K562 (cell line): ENCODE data around the gene SYNPO. TPM values are rescaled to one million over a fixed set of nuclear protein-coding genes. Genes with fewer than 3 reads are reported as not detected.

Source experiments
- ATAC-seq: fragments of 200-7000 bp; cut with Tn5 transposase; 3 replicates; pipeline ENCODE4 v1.9.1; 2020; ENCODE audit warnings: moderate library complexity
- BruUV-seq: library from RNA; stranded (reverse); fragments of 400-500 nt; replicated peaks from 2 replicates; lab custom pipeline; 2021; lab: Mats Ljungman, UMichigan
- CTCF ChIA-PET: fragments of 300-600 bp; formaldehyde crosslinking; extraction: SDS; loops from one replicate; lab custom pipeline; 2021; ENCODE audit warnings: low intra/inter-chr PET ratio; lab: Yijun Ruan, JAX
- POLR2A ChIA-PET: fragments of 300-600, 350-650 bp; sonication (Branson Sonifier 250); formaldehyde crosslinking; extraction: SDS; loops from one replicate; lab custom pipeline; 2021; ENCODE audit warnings: antibody characterized with exemption, inconsistent platforms; lab: Yijun Ruan, JAX
- DNase-seq, 4 experiments: peaks; one replicate each; pipeline versions ENCODE4 v3.0.0 to v3.0.0-alpha.2; 2011 to 2018; ENCODE audit warnings: low spot score in 3 of 4, mixed read lengths in 3 of 4; ENCODE audit errors: extremely low read depth in 1 of 4
- FAIRE-seq: peaks from 2 replicates; lab custom pipeline; 2011; peaks lifted over from hg19 to GRCh38; lab: Jason Lieb, UNC
- H2AFZ ChIP-seq: 2 replicates; pipeline ENCODE4 v1.6.0; 2011; ENCODE audit warnings: low read depth, low read length, control low read depth, inconsistent platforms
- H3K27ac ChIP-seq: fragments of 200-600 bp; 3 replicates; pipeline ENCODE4 v1.8.0; 2011; ENCODE audit warnings: low read depth, mild to moderate bottlenecking, control low read depth, inconsistent platforms, low read length, moderate library complexity, mixed read lengths; ENCODE audit errors: extremely low read depth
- H3K27me3 ChIP-seq, 2 experiments: fragments of 300-600 bp in 1 of 2; 2 replicates in 1 of 2; 3 replicates in 1 of 2; pipeline versions ENCODE4 v1.6.0 to v1.8.0; 2011; ENCODE audit warnings: inconsistent platforms in 2 of 2, low read length in 2 of 2, mild to moderate bottlenecking in 1 of 2, mixed read lengths in 1 of 2, moderate library complexity in 1 of 2; ENCODE audit not compliant: control insufficient read depth in 2 of 2, insufficient read depth in 2 of 2
- H3K36me3 ChIP-seq: fragments of 300-600 bp; 3 replicates; pipeline ENCODE4 v1.8.0; 2011; ENCODE audit warnings: mild to moderate bottlenecking, low read length, inconsistent platforms; ENCODE audit not compliant: control insufficient read depth, insufficient read depth
- H3K4me1 ChIP-seq, 2 experiments: fragments of 200-600 bp in 1 of 2; replicated peaks in 1 of 2; 2 replicates in 1 of 2; 3 replicates in 1 of 2; pipeline versions ENCODE4 v1.5.1 to v1.8.0; 2011; ENCODE audit warnings: inconsistent platforms in 2 of 2, low read length in 2 of 2, mild to moderate bottlenecking in 1 of 2, mixed read lengths in 1 of 2, moderate library complexity in 1 of 2; ENCODE audit not compliant: control insufficient read depth in 2 of 2, insufficient read depth in 2 of 2
- H3K4me2 ChIP-seq: 2 replicates; pipeline ENCODE4 v1.6.1; 2011; ENCODE audit warnings: low read length, control low read depth, inconsistent platforms, mixed read lengths; ENCODE audit not compliant: insufficient read depth
- H3K4me3 ChIP-seq: fragments of 200-600 bp; sonication (generic), shearing (Covaris generic); 2 replicates; pipeline ENCODE4 v1.5.1; 2016; ENCODE audit warnings: control low read depth, inconsistent platforms
- H3K79me2 ChIP-seq: fragments of 200-600 bp; 3 replicates; pipeline ENCODE4 v1.8.0; 2011; ENCODE audit warnings: low read length, inconsistent platforms; ENCODE audit not compliant: control insufficient read depth, insufficient read depth
- H3K9ac ChIP-seq, 2 experiments: 2 replicates each; pipeline versions ENCODE4 v1.6.0 to v1.6.1; 2011; ENCODE audit warnings: low read depth in 2 of 2, low read length in 2 of 2, control low read depth in 1 of 2, inconsistent platforms in 1 of 2, mild to moderate bottlenecking in 1 of 2, mixed read lengths in 1 of 2; ENCODE audit not compliant: insufficient read depth in 1 of 2
- H3K9me1 ChIP-seq: one replicate; pipeline ENCODE4 v1.6.0; 2011; ENCODE audit warnings: inconsistent platforms, mild to moderate bottlenecking, low read length, moderate library complexity; ENCODE audit not compliant: control insufficient read depth, insufficient read depth
- H3K9me3 ChIP-seq: replicated peaks from 2 replicates; pipeline ENCODE4 v1.5.1; 2011; ENCODE audit warnings: low read depth, low read length, inconsistent platforms; ENCODE audit not compliant: control insufficient read depth, insufficient read depth
- H4K20me1 ChIP-seq: replicated peaks from 2 replicates; pipeline ENCODE4 v1.6.1; 2011; ENCODE audit warnings: low read length, inconsistent platforms, mixed read lengths; ENCODE audit not compliant: control insufficient read depth, insufficient read depth
- BCL6 ChIP-seq: fragments of 250-450 bp; sonication (Bioruptor Pico); IDR thresholded peaks from 2 replicates; pipeline ENCODE4 v1.4.0; 2020
- BRF1 ChIP-seq: IDR thresholded peaks from 3 replicates; pipeline ENCODE4 v1.6.1; 2011; ENCODE audit warnings: borderline replicate concordance, mild to moderate bottlenecking; ENCODE audit not compliant: insufficient read length; ENCODE audit errors: extremely low read depth
- DDX20 ChIP-seq: fragments of 450-650 bp; IDR thresholded peaks from 2 replicates; pipeline ENCODE4 v1.6.1; 2016; ENCODE audit warnings: missing genetic modification characterization, low read depth, mild to moderate bottlenecking, missing compliant biosample characterization, moderate library complexity
- DPF2 ChIP-seq: fragments of 450-650 bp; IDR thresholded peaks from 2 replicates; pipeline ENCODE4 v1.6.1; 2016
- KHSRP ChIP-seq: fragments of 450-650 bp; IDR thresholded peaks from 2 replicates; pipeline ENCODE4 v1.6.1; 2017
- MEIS2 ChIP-seq: fragments of 450-650 bp; IDR thresholded peaks from 2 replicates; pipeline ENCODE4 v1.6.1; 2014; ENCODE audit warnings: mild to moderate bottlenecking; ENCODE audit not compliant: partially characterized antibody
- NFRKB ChIP-seq: fragments of 450-650 bp; IDR thresholded peaks from 2 replicates; pipeline ENCODE4 v1.6.1; 2016; ENCODE audit warnings: low read depth
- PHB ChIP-seq: fragments of 250-450 bp; sonication (Bioruptor Pico); IDR thresholded peaks from 2 replicates; pipeline ENCODE4 v1.5.0; 2021
- PKNOX1 ChIP-seq: fragments of 450-650 bp; IDR thresholded peaks from 2 replicates; pipeline ENCODE4 v1.6.1; 2016
- ZNF408 ChIP-seq: fragments of 250-450 bp; sonication (Bioruptor Pico); IDR thresholded peaks from 2 replicates; pipeline ENCODE4 v1.4.0; 2020; ENCODE audit warnings: low read depth, mild to moderate bottlenecking, moderate library complexity
- ZNF79 ChIP-seq: fragments of 250-450 bp; sonication (Bioruptor Pico); IDR thresholded peaks from 2 replicates; pipeline ENCODE4 v1.4.0; 2020; ENCODE audit warnings: low read depth, mild to moderate bottlenecking, moderate library complexity
- WGBS: fragments of 100-300 bp; shearing (Covaris generic); methylation state at CpG from one replicate; pipeline ENCODE4 v1.1.6; 2016; ENCODE audit warnings: low coverage, mixed read lengths; ENCODE audit not compliant: insufficient coverage; ENCODE audit errors: missing lambda C conversion rate; 5-methylcytosine and 5-hydroxymethylcytosine counted together
- in situ Hi-C: fragments of 300-500 bp; cut with MboI; formaldehyde crosslinking; loops from 4 replicates; pipeline ENCODE4 v1.15.0; 2018; ENCODE audit warnings: inconsistent platforms, mixed read lengths
- intact Hi-C: fragments of 100-400 bp; cut with micrococcal nuclease; formaldehyde crosslinking; loops from 2 replicates; pipeline ENCODE4 v1.14.2; 2022
- polyA plus RNA-seq, 8 experiments: library from polyadenylated mRNA; depleted of rRNA in 4 of 8; stranded (reverse) in 5 of 8; unstranded in 3 of 8; fragments of >200 nt; fragmentation: Nextera tagmentation in 2 of 8; fragmentation: Illumina TruSeq in 1 of 8; extraction: Ambion mirVana in 2 of 8; extraction: Trizol in 1 of 8; gene quantifications; 2 replicates each; pipeline versions ENCODE4 v1.2.1 to v1.2.3, GENCODE V29; 2011 to 2014; ENCODE audit warnings: inconsistent platforms in 1 of 8, missing spikeins in 1 of 8
- total RNA-seq, 7 experiments: library from RNA; depleted of rRNA in 6 of 7; stranded (reverse); fragments of >200 nt in 6 of 7; fragmentation: Illumina TruSeq in 2 of 7; extraction: Trizol in 2 of 7; gene quantifications; 2 replicates each; pipeline versions ENCODE4 v1.2.1 to v1.2.3, GENCODE V29; 2011 to 2021; ENCODE audit warnings: low replicate concordance in 1 of 7
- TF ChIP-seq, protein P1 (sequence below), 2 experiments: IDR thresholded peaks in 1 of 2; conservative IDR thresholded peaks in 1 of 2; 2 replicates each; pipeline ENCODE4 v1.6.1; 2016; ENCODE audit warnings: low read depth in 2 of 2, mild to moderate bottlenecking in 1 of 2, missing compliant biosample characterization in 1 of 2, missing genetic modification characterization in 1 of 2, moderate library complexity in 1 of 2
- TF ChIP-seq, protein P2 (sequence below): fragments of 250-450 bp; sonication (Bioruptor Pico); IDR thresholded peaks from 2 replicates; pipeline ENCODE4 v1.8.0; 2022; ENCODE audit warnings: inconsistent platforms

The SYNPO gene
- total and polyA plus RNA-seq, 9 of the 15 experiments (the other 6 are each of a cell fraction or from before 2014, with no cell fraction given): 0.01 to 0.31 (median 0.03) TPM; not detected in 4

GRCh38 chr5:150706776-150707390 lies 66.4 kb downstream of the SYNPO start:
- Histone ChIP-seq H3K4me1 (peaks cover 0 to 11% of the 10 kb centered on the region in 2 experiments; a peak in 2 of 5 replicates), H3K9ac (no peak overlapping the region), H3K27ac (no peak overlapping the region), H3K36me3 (peaks cover 40% of the 10 kb centered on the region), H3K9me1 (no peaks in the 10 kb centered on the region), H3K4me3 (no peak overlapping the region), H2AFZ (no peak overlapping the region), H3K27me3 (no peaks in the 10 kb centered on the region), H4K20me1 (0 out of 2 replicates have a peak, but pooled peaks cover 2% of the 10 kb centered on the region), H3K4me2 (no peak overlapping the region), H3K79me2 (no peaks in the 10 kb centered on the region), H3K9me3 (no peaks in the 10 kb centered on the region)
- DNase-seq: no peak
- ChIA-PET CTCF (no interaction called here), POLR2A (interaction anchor here (0.7 to 1.4 kb wide), 3 partner anchors 13 to 476 kb away, joined by 3 read pairs; no protein-coding TSS in a partner anchor)
- in situ Hi-C loops: no loop called here
- 60% methylated on average over 4 of the region's 4 CpGs for WGBS
- no peak for ATAC-seq
- intact Hi-C loops: no loop called here
- no peak for FAIRE-seq
- BruUV-seq: no TSS peak
- TF ChIP-seq, protein P1, sequence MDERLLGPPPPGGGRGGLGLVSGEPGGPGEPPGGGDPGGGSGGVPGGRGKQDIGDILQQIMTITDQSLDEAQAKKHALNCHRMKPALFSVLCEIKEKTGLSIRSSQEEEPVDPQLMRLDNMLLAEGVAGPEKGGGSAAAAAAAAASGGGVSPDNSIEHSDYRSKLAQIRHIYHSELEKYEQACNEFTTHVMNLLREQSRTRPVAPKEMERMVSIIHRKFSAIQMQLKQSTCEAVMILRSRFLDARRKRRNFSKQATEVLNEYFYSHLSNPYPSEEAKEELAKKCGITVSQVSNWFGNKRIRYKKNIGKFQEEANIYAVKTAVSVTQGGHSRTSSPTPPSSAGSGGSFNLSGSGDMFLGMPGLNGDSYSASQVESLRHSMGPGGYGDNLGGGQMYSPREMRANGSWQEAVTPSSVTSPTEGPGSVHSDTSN (CRISPR knock-in tag; IDR thresholded peaks at IDR 0.05; ENCODE audit: low read depth): no peak
- TF ChIP-seq, protein P1 (tag; conservative IDR thresholded peaks at IDR 0.05; ENCODE audit: low read depth): peak; percentile 63
- TF ChIP-seq ZNF79 (CRISPR knock-in tag) (no peak), MEIS2 (peak; percentile 55), DPF2 (no peak), BCL6 (CRISPR knock-in tag) (no peak), PKNOX1 (peak; percentile 67), ZNF408 (CRISPR knock-in tag) (no peak), KHSRP (no peak), BRF1 (no peak), NFRKB (no peak), DDX20 (tag) (no peak), PHB (no peak)
- TF ChIP-seq, protein P2, sequence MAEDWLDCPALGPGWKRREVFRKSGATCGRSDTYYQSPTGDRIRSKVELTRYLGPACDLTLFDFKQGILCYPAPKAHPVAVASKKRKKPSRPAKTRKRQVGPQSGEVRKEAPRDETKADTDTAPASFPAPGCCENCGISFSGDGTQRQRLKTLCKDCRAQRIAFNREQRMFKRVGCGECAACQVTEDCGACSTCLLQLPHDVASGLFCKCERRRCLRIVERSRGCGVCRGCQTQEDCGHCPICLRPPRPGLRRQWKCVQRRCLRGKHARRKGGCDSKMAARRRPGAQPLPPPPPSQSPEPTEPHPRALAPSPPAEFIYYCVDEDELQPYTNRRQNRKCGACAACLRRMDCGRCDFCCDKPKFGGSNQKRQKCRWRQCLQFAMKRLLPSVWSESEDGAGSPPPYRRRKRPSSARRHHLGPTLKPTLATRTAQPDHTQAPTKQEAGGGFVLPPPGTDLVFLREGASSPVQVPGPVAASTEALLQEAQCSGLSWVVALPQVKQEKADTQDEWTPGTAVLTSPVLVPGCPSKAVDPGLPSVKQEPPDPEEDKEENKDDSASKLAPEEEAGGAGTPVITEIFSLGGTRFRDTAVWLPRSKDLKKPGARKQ: no peak
